ENCODE measurements around the gene SDF4.

Gene SDF4

GRCh38 chr1:1228187-1228586, 3.6 kb downstream of the SDF4 start:
- no peak for DNase-seq (ENCODE audit: low read depth)
- TF ChIP-seq, protein P1, sequence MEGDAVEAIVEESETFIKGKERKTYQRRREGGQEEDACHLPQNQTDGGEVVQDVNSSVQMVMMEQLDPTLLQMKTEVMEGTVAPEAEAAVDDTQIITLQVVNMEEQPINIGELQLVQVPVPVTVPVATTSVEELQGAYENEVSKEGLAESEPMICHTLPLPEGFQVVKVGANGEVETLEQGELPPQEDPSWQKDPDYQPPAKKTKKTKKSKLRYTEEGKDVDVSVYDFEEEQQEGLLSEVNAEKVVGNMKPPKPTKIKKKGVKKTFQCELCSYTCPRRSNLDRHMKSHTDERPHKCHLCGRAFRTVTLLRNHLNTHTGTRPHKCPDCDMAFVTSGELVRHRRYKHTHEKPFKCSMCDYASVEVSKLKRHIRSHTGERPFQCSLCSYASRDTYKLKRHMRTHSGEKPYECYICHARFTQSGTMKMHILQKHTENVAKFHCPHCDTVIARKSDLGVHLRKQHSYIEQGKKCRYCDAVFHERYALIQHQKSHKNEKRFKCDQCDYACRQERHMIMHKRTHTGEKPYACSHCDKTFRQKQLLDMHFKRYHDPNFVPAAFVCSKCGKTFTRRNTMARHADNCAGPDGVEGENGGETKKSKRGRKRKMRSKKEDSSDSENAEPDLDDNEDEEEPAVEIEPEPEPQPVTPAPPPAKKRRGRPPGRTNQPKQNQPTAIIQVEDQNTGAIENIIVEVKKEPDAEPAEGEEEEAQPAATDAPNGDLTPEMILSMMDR (IDR thresholded peaks at IDR 0.05; ENCODE audit: low read depth, low read length, missing control alignments), result no peak
- no peak overlapping the region for H3K4me3 ChIP-seq (ENCODE audit: low read depth, low read length)

- no peak overlapping the region for H3K4me3 ChIP-seq (ENCODE audit: low read depth, low read length)
- no peak for DNase-seq (ENCODE audit: low read depth)
- TF ChIP-seq, protein P1 (IDR thresholded peaks at IDR 0.05; ENCODE audit: low read depth, low read length, missing control alignments), result no peak
Observed at GRCh38 chr1:1227386-1227785, 4.4 kb downstream of the SDF4 start.

DNA sequence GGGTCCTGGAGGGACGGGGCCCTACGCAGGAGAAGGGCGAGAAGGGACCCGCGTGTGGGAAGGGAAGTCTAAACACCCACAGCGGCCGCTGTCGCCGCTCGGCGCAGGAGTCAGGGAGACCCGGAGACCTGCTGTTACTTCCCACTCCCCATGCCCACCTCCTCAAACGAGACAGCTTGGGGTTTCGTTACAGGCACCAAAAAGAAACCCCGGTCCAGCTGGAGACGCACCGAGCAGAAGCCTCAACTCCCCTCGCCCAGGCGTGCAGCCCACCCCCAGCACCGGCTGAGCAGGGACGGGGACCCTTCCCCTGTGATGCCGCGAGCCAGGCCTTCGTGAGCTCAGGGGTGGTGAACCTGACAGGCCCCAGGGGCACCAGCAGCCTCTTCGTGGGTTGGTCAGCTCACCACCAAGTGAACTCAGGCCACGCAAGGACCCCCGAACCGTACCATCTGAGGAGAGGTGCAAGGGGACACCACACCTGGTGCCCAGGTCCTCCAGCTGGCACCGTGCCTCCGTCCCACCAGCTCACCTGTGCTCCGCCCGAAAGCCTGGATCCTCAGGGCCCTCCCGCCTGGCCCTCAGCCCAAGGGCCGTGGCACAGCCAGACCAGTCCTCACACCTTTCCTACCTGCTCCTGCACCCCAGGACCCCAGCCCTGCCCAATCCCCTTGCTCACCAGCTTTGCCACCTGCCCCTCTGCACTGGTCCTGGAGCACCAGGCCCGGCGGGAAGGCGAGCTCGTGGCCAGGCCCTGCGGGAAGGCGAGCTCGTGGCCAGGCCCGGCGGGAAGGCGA, 5.0 kb downstream of the SDF4 start:
- no peak for DNase-seq (ENCODE audit: low read depth)
- TF ChIP-seq, protein P1 (IDR thresholded peaks at IDR 0.05; ENCODE audit: low read depth, low read length, missing control alignments), result no peak
- H3K4me3 ChIP-seq (ENCODE audit: low read depth, low read length), result no peak overlapping the region

GRCh38 chr1:1225913-1226312, 5.9 kb downstream of the SDF4 start:
- TF ChIP-seq, protein P1 (IDR thresholded peaks at IDR 0.05; ENCODE audit: low read depth, low read length, missing control alignments), result no peak
- DNase-seq (ENCODE audit: low read depth), result no peak
- no peak overlapping the region for H3K4me3 ChIP-seq (ENCODE audit: low read depth, low read length)

DNA sequence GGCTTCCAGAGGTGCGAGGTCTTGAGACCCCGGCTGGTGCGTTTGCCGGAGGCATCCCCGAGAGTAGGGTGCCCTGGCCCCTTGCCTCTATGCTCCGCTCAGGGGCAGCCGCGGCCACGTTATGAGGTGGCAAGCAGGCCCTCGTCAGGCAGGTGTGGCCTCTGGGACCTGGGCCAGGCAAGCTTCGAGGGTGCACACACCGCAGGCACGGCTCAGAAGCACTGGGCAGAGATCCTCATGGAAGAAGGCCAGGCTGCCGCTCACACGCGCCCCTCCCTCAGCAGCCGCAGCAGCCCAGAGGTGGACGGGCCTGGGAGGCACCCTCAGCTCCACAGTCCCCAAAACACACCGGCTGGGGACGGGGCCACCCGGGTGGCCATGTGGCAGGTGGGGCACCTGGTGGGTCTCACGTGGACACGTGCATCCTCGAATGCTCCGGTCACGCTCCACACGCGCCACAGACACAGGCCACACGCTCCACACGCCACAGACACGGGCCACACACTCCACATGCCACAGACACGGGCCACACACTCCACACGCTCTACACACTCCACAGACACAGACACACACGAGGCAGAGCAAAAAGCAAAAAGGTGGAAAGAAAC, 6.5 kb downstream of the SDF4 start:
- H3K4me3 ChIP-seq (ENCODE audit: low read depth, low read length), result no peak overlapping the region
- DNase-seq (ENCODE audit: low read depth), result no peak
- TF ChIP-seq, protein P1 (IDR thresholded peaks at IDR 0.05; ENCODE audit: low read depth, low read length, missing control alignments), result no peak

DNA sequence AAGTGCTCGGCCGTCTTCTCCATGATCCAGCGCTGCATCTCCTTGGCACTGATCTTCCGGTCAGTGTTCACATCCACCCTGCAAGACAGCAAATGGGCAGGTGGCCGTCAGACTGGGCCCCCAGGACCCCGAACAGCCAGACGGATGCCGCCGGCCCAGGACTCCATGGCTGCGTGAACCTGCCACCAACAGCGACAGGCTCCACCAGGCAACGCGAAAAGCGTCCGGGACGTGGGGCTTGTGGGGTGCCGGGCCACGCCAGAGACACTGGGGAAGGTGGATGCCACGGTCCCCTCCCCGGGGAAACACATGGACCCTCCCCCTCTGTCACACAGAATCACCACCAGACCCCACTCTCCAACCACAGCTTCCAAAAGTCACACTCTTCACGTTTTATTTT, 7.9 kb downstream of the SDF4 start:
- no peak for DNase-seq (ENCODE audit: low read depth)
- TF ChIP-seq, protein P1 (IDR thresholded peaks at IDR 0.05; ENCODE audit: low read depth, low read length, missing control alignments), result no peak
- H3K4me3 ChIP-seq (ENCODE audit: low read depth, low read length), result no peak overlapping the region

Measured in GM12864 (cell line).